ENCODE data around the gene APOL4. TPM values are rescaled to one million over a fixed set of nuclear protein-coding genes. Genes with fewer than 3 reads are reported as not detected.

Gene APOL4
- total and polyA plus RNA-seq, 2 of the 4 experiments (the other 2 are of a cell fraction) = 0.07 TPM; not detected in 1

DNA sequence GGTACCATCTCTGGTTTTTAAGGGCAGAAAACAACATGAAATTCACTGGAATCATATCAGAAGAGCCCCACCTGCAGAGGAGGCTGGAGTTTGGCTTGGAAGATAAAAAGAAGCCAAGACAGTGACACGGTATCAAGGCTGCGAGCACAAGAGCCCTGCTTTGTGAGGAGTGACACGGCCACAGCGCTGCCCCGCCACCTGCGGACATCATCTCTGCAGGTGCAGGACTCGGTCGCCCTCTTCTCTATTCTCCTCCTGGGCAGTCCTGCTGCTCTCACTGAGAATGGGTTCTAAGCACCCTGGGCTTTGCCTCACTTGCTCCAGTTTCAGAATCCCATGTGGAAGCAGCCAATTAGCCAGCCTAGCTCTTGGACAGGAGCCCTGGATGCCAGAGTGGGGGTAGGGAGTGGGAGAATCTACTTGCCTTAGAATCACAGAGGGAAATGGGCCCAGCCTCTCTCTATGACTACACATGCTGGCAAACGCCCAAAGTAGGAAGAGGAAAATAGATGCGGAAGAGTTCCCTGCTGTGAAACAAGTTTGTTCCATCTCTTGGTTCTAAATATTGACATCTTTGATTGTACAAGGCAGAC, 17.1 kb downstream of the APOL4 start:
- in situ Hi-C loops (cut with MboI; ENCODE audit: low sequenced_read_pairs) = loop anchor here (5.0 kb wide), 1 partner anchor 42 kb away; no protein-coding TSS in a partner anchor
- Histone ChIP-seq H3K27me3 (ENCODE audit: control insufficient read depth, insufficient read depth, low read length) (peaks cover 47% of the 10 kb centered on the region), H3K56ac (ENCODE audit: extremely low read depth, insufficient read depth, low read length) (no peak overlapping the region), H2BK15ac (ENCODE audit: low read depth, low read length) (no peak overlapping the region), H2AK9ac (replicated peaks; ENCODE audit: low read depth, low read length, poor library complexity) (no peak overlapping the region), H3K9me1 (ENCODE audit: insufficient read depth, low read length) (no peaks in the 10 kb centered on the region; the same call in 1 of the 2 replicates), H3K18ac (ENCODE audit: low read depth, low read length) (no peak overlapping the region), H3K27ac (ENCODE audit: insufficient read depth, low read length) (no peak overlapping the region), H2AK5ac (ENCODE audit: low read depth, low read length) (no peak overlapping the region), H3K36me3 (ENCODE audit: control insufficient read depth, insufficient read depth, low read length) (no peaks in the 10 kb centered on the region), H3K4me3 (ENCODE audit: insufficient read depth, low read depth, low read length) (no peak overlapping the region), H3K9ac (ENCODE audit: low read depth, low read length) (no peak overlapping the region), H4K8ac (ENCODE audit: low read depth in 2 of 2, low read length in 2 of 2) (no peak overlapping the region), H3K4me1 (ENCODE audit: control insufficient read depth, insufficient read depth, low read length) (no peaks in the 10 kb centered on the region), H2AFZ (replicated peaks; ENCODE audit: low read length, poor library complexity) (no peak overlapping the region), H3K14ac (replicated peaks; ENCODE audit: low read depth, low read length) (no peak overlapping the region), H3K23ac (ENCODE audit: low read depth, low read length) (no peak overlapping the region), H2BK120ac (ENCODE audit: low read depth, low read length) (no peak overlapping the region), H4K20me1 (ENCODE audit: insufficient read depth, low read length) (no peaks in the 10 kb centered on the region), H4K91ac (ENCODE audit: insufficient read depth, low read depth, low read length) (no peak overlapping the region), H4K5ac (ENCODE audit: low read depth, low read length) (no peak overlapping the region), H3K4me2 (ENCODE audit: low read depth, low read length) (no peak overlapping the region), H3K79me1 (ENCODE audit: low read depth in 1 of 2, low read length in 2 of 2) (no peaks in the 10 kb centered on the region), H2BK20ac (ENCODE audit: low read depth, low read length) (no peak overlapping the region), H3K9me3 (ENCODE audit: control insufficient read depth, insufficient read depth, low read length) (no peaks in the 10 kb centered on the region), H3K4ac (ENCODE audit: low read depth, low read length) (no peak overlapping the region), H2BK5ac (ENCODE audit: low read depth, low read length, poor library complexity, severe bottlenecking) (no peak overlapping the region)
- no peak for ATAC-seq (ENCODE audit: low read depth)
- TF ChIP-seq MAZ (IDR thresholded peaks at IDR 0.05; ENCODE audit: borderline replicate concordance, low read depth, low read length) = no peak
- TF ChIP-seq SMC3 (IDR thresholded peaks at IDR 0.05; ENCODE audit: low read depth, low read length) = no peak
- no peak for TF ChIP-seq RAD21 (IDR thresholded peaks at IDR 0.05; ENCODE audit: low read length)
- TF ChIP-seq FOS (IDR thresholded peaks at IDR 0.05; ENCODE audit: low read depth, low read length) = no peak
- TF ChIP-seq BHLHE40 (IDR thresholded peaks at IDR 0.05; ENCODE audit: low read depth, low read length) = no peak
- no peak for TF ChIP-seq POLR2A (IDR thresholded peaks at IDR 0.05; ENCODE audit: low read depth, low read length)
- TF ChIP-seq MXI1 (IDR thresholded peaks at IDR 0.05; ENCODE audit: borderline replicate concordance, low read depth, low read length) = no peak
- no peak for TF ChIP-seq USF2 (IDR thresholded peaks at IDR 0.05; ENCODE audit: low read depth, low read length)
- no peak for TF ChIP-seq MAFK (IDR thresholded peaks at IDR 0.05; ENCODE audit: low read depth, low read length)
- POLR2A ChIA-PET (ENCODE audit: unreplicated experiment) = no interaction called here
- dilution Hi-C loops (cut with HindIII; ENCODE audit: low sequenced_read_pairs, unreplicated experiment) = no loop called here
- no peak for DNase-seq
- intact Hi-C loops (cut with micrococcal nuclease) = no loop called here
- 76% methylated on average over 5 of the region's 10 CpGs; no CpG with 5 or more reads in 1 of the 2 experiments for WGBS, 2 experiments (ENCODE audit: extremely low coverage in 2 of 2, insufficient read length in 1 of 2)
- CTCF ChIA-PET = interaction anchor here (1.4 kb wide), 1 partner anchor 39 kb away, joined by 4 read pairs; no protein-coding TSS in a partner anchor
- BruUV-seq (replicated peaks) = no TSS peak
